H9 (cell line): ENCODE measurements around the gene CAMKK1. TPM values are rescaled to one million over a fixed set of nuclear protein-coding genes. Genes with fewer than 3 reads are reported as not detected.

ENCODE experiments used
- DNase-seq: peaks from one replicate; pipeline ENCODE4 v3.0.0-alpha.2; 2017
- H2AFZ ChIP-seq: one replicate; pipeline ENCODE4 v1.6.1; 2013; ENCODE audit warnings: mild to moderate bottlenecking, low read length, control low read depth, moderate library complexity
- H2AK5ac ChIP-seq: 2 replicates; pipeline ENCODE4 v1.6.1; 2013; ENCODE audit warnings: low read length, control low read depth, mixed read lengths; ENCODE audit not compliant: insufficient read length
- H2BK120ac ChIP-seq: one replicate; pipeline ENCODE4 v1.6.1; 2013; ENCODE audit warnings: low read depth, mild to moderate bottlenecking, low read length, control low read depth, inconsistent platforms; ENCODE audit not compliant: poor library complexity, severe bottlenecking
- H2BK12ac ChIP-seq: 2 replicates; pipeline ENCODE4 v1.6.1; 2013; ENCODE audit warnings: low read length, control low read depth, mixed read lengths, low read depth; ENCODE audit not compliant: insufficient read length
- H2BK15ac ChIP-seq: 2 replicates; pipeline ENCODE4 v1.6.1; 2013; ENCODE audit warnings: low read depth, low read length, control low read depth
- H2BK20ac ChIP-seq: one replicate; pipeline ENCODE4 v1.6.1; 2013; ENCODE audit warnings: low read depth, mild to moderate bottlenecking, low read length, control low read depth, inconsistent platforms; ENCODE audit not compliant: poor library complexity, severe bottlenecking
- H2BK5ac ChIP-seq: 2 replicates; pipeline ENCODE4 v1.6.1; 2013; ENCODE audit warnings: low read length, control low read depth, mixed read lengths; ENCODE audit not compliant: insufficient read length
- H3K14ac ChIP-seq: 2 replicates; pipeline ENCODE4 v1.6.1; 2013; ENCODE audit warnings: low read length, control low read depth; ENCODE audit not compliant: insufficient read depth
- H3K18ac ChIP-seq: 2 replicates; pipeline ENCODE4 v1.6.1; 2013; ENCODE audit warnings: low read depth, mild to moderate bottlenecking, mixed read lengths, low read length, control low read depth; ENCODE audit not compliant: insufficient read length
- H3K23ac ChIP-seq: 2 replicates; pipeline ENCODE4 v1.6.1; 2013; ENCODE audit warnings: low read length, control low read depth, mixed read lengths, low read depth; ENCODE audit not compliant: insufficient read length
- H3K23me2 ChIP-seq: 2 replicates; pipeline ENCODE4 v1.6.1; 2013; ENCODE audit warnings: low read depth, mild to moderate bottlenecking, mixed read lengths, low read length, control low read depth; ENCODE audit not compliant: insufficient read length, poor library complexity, severe bottlenecking
- H3K27ac ChIP-seq: 2 replicates; pipeline ENCODE4 v1.5.1; 2013; ENCODE audit warnings: low read length, control low read depth, mixed read lengths, low read depth; ENCODE audit not compliant: insufficient read length
- H3K27me3 ChIP-seq: 2 replicates; pipeline ENCODE4 v1.6.1; 2013; ENCODE audit warnings: low read length, control low read depth, inconsistent platforms; ENCODE audit not compliant: insufficient read depth
- H3K4ac ChIP-seq: 2 replicates; pipeline ENCODE4 v1.6.1; 2013; ENCODE audit warnings: low read depth, mild to moderate bottlenecking, control low read depth, inconsistent platforms, low read length, moderate library complexity
- H3K4me1 ChIP-seq: 2 replicates; pipeline ENCODE4 v1.6.1; 2013; ENCODE audit warnings: low read length, control low read depth, inconsistent platforms; ENCODE audit not compliant: insufficient read depth
- H3K4me2 ChIP-seq: 2 replicates; pipeline ENCODE4 v1.6.1; 2013; ENCODE audit warnings: low read length, control low read depth, mixed read lengths; ENCODE audit not compliant: insufficient read length, insufficient read depth
- H3K56ac ChIP-seq: 2 replicates; pipeline ENCODE4 v1.6.1; 2013; ENCODE audit warnings: low read depth, mild to moderate bottlenecking, mixed read lengths, low read length, control low read depth; ENCODE audit not compliant: insufficient read length
- H3K79me1 ChIP-seq: 2 replicates; pipeline ENCODE4 v1.6.1; 2013; ENCODE audit warnings: low read depth, mild to moderate bottlenecking, moderate library complexity, low read length, control low read depth, inconsistent platforms; ENCODE audit not compliant: insufficient read depth, poor library complexity, severe bottlenecking
- H3K79me2 ChIP-seq: 2 replicates; pipeline ENCODE4 v1.6.1; 2013; ENCODE audit warnings: low read length, control low read depth, inconsistent platforms; ENCODE audit not compliant: insufficient read depth
- H3K9ac ChIP-seq: 2 replicates; pipeline ENCODE4 v1.6.1; 2013; ENCODE audit warnings: low read length, control low read depth, mixed read lengths; ENCODE audit not compliant: insufficient read length; ENCODE audit errors: extremely low read depth
- H3K9me3 ChIP-seq: one replicate; pipeline ENCODE4 v1.6.1; 2013; ENCODE audit warnings: low read depth, low read length, inconsistent platforms; ENCODE audit not compliant: control insufficient read depth
- H3T11ph ChIP-seq: one replicate; pipeline ENCODE4 v1.6.1; 2013; ENCODE audit warnings: mild to moderate bottlenecking, low read length, control low read depth, inconsistent platforms
- H4K20me1 ChIP-seq: one replicate; pipeline ENCODE4 v1.6.1; 2013; ENCODE audit not compliant: control insufficient read depth, insufficient read length, insufficient read depth
- H4K5ac ChIP-seq: 2 replicates; pipeline ENCODE4 v1.6.1; 2013; ENCODE audit warnings: low read depth, mild to moderate bottlenecking, mixed read lengths, low read length, control low read depth; ENCODE audit not compliant: insufficient read length
- H4K8ac ChIP-seq: replicated peaks from 2 replicates; pipeline ENCODE4 v1.6.1; 2013; ENCODE audit warnings: low read length, control low read depth, mixed read lengths, low read depth; ENCODE audit not compliant: insufficient read length
- H4K91ac ChIP-seq: 2 replicates; pipeline ENCODE4 v1.6.1; 2013; ENCODE audit warnings: low read depth, mild to moderate bottlenecking, moderate library complexity, mixed read lengths, low read length, control low read depth; ENCODE audit not compliant: insufficient read length
- H3K27ac Mint-ChIP-seq, 3 experiments: 2 replicates in 2 of 3; 3 replicates in 1 of 3; pipeline ENCODE4 v1.8.0; 2020 to 2021; ENCODE audit warnings: mixed read lengths in 3 of 3, mild to moderate bottlenecking in 1 of 3, moderate library complexity in 1 of 3
- H3K27me3 Mint-ChIP-seq: 2 replicates; pipeline ENCODE4 v1.8.0; 2021; ENCODE audit warnings: low read depth, mild to moderate bottlenecking, moderate library complexity, mixed read lengths
- H3K36me3 Mint-ChIP-seq, 3 experiments: 2 replicates in 2 of 3; 3 replicates in 1 of 3; pipeline ENCODE4 v1.8.0; 2020 to 2021; ENCODE audit warnings: low read depth in 3 of 3, mixed read lengths in 3 of 3; ENCODE audit not compliant: insufficient read depth in 1 of 3
- H3K4me1 Mint-ChIP-seq, 2 experiments: 2 replicates each; pipeline ENCODE4 v1.8.0; 2020; ENCODE audit warnings: mixed read lengths in 2 of 2
- H3K4me3 Mint-ChIP-seq, 2 experiments: 2 replicates in 1 of 2; 3 replicates in 1 of 2; pipeline ENCODE4 v1.8.0; 2020 to 2021; ENCODE audit warnings: mild to moderate bottlenecking in 2 of 2, mixed read lengths in 2 of 2, moderate library complexity in 1 of 2
- H3K9me3 Mint-ChIP-seq, 2 experiments: 2 replicates in 1 of 2; 3 replicates in 1 of 2; pipeline ENCODE4 v1.8.0; 2020; ENCODE audit warnings: mild to moderate bottlenecking in 2 of 2, mixed read lengths in 2 of 2, moderate library complexity in 1 of 2
- CTCF ChIP-seq: fragments of 200-600 bp; sonication (generic); conservative IDR thresholded peaks from 3 replicates; pipeline ENCODE4 v1.8.0; 2021; ENCODE audit warnings: antibody characterized with exemption, mild to moderate bottlenecking
- WGBS: extraction: QIAGEN DNeasy Blood & Tissue Kit; methylation state at CpG from one replicate; pipeline ENCODE4 v1.1.7; 2013; ENCODE audit warnings: missing lambda C conversion rate, low lambda C conversion rate, mixed read lengths; ENCODE audit not compliant: insufficient read length; ENCODE audit errors: extremely low coverage; 5-methylcytosine and 5-hydroxymethylcytosine counted together
- total RNA-seq: library from RNA; stranded (reverse); gene quantifications from 2 replicates; pipeline ENCODE4 v1.2.1, GENCODE V29; 2021

Gene CAMKK1
- total RNA-seq, 1 experiment from 2014 or later, result 6.7 TPM

- Histone ChIP-seq H3K79me2 (no peaks in the 10 kb centered on the region), H3K18ac (no peak overlapping the region), H2BK120ac (no peak overlapping the region), H2BK15ac (no peak overlapping the region), H3K27ac (no peak overlapping the region), H3K14ac (no peak overlapping the region), H3K23ac (no peak overlapping the region), H2AFZ (no peak overlapping the region), H3K79me1 (no peaks in the 10 kb centered on the region), H3K23me2 (no peaks in the 10 kb centered on the region), H3K4me1 (no peaks in the 10 kb centered on the region), H4K91ac (no peak overlapping the region), H3K4me2 (no peak overlapping the region), H4K5ac (no peak overlapping the region), H2AK5ac (no peak overlapping the region), H3T11ph (no peak overlapping the region), H4K20me1 (no peaks in the 10 kb centered on the region), H2BK12ac (no peak overlapping the region), H2BK20ac (no peak overlapping the region), H2BK5ac (no peak overlapping the region), H3K9me3 (no peaks in the 10 kb centered on the region), H3K56ac (no peak overlapping the region), H3K9ac (no peak overlapping the region), H4K8ac (no peak overlapping the region), H3K4ac (no peak overlapping the region), H3K27me3 (no peaks in the 10 kb centered on the region)
- no peak for DNase-seq
- no peaks in the 10 kb centered on the region for H3K9me3 Mint-ChIP-seq
- WGBS, result no CpG with 5 or more reads among the region's 4 CpGs
- peak overlapping the region in 2 of 3 experiments; percentile 54 to 92; a peak in 2 of 7 replicates for H3K27ac Mint-ChIP-seq
- no peak for TF ChIP-seq CTCF
- 0 out of 2 replicates have a peak, but pooled peaks cover 2% of the 10 kb centered on the region for H3K27me3 Mint-ChIP-seq
- peaks cover 0 to 7% (median 1%) of the 10 kb centered on the region in 3 experiments; a peak in 4 of 7 replicates for H3K36me3 Mint-ChIP-seq
- peaks cover 13 to 32% of the 10 kb centered on the region in 2 experiments for H3K4me1 Mint-ChIP-seq
- no peak overlapping the region; a peak in 1 of 5 replicates for H3K4me3 Mint-ChIP-seq
These were observed 6.9 kb downstream of the CAMKK1 start for GRCh38 chr17:3885970-3886369.
